ENCODE results near the gene TST. TPM values are rescaled to one million over a fixed set of nuclear protein-coding genes. Genes with fewer than 3 reads are reported as not detected.

TST gene
- total RNA-seq, 1 donor from 2014 or later: 7.2 TPM

DNA sequence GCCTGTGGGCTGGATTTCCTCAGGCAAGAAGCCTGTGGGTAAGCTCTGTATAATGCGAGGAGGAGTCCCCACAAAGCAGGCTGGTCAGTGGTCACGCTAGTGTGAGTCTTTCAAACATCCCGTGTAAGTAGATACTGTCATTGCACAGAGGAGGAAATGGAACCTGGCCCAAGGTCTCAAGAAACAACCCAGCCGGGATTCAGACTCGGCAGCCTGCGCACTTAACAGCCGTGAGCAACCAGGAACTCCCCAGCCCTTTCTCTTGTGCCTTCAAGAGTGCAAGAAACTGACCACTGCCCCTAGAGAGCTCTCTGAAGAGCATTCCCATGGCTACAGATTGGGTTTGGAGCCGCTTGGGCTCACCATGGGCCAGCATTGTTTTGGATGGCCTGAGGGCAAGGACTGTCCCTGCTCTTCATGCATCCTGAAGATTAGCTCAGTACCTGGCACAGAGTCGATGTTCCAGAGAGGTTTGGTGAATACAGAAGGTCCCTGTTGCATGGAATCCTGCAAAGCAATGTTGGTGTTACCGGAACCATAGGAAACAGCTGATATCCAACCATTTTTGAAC lies 6.3 kb upstream of the TST start:
- Mint-ChIP-seq H3K9me3 (no peaks in the 10 kb centered on the region), H3K4me3 (no peak overlapping the region), H3K27me3 (no peaks in the 10 kb centered on the region), H3K36me3 (ENCODE audit: low read depth) (peaks cover 2% of the 10 kb centered on the region), H3K4me1 (peaks cover 9% of the 10 kb centered on the region), H3K27ac (no peak overlapping the region)
- intact Hi-C loops (cut with micrococcal nuclease): no loop called here
- ATAC-seq (ENCODE audit: low read depth) (no peak), DNase-seq (no peak)
- POLR2A ChIA-PET: interaction anchor here (0.6 kb wide), 1 partner anchor 1029 kb away, joined by 6 read pairs; no protein-coding TSS in a partner anchor
- TF ChIP-seq CTCF (IDR thresholded peaks at IDR 0.05): no peak
- CTCF ChIA-PET: no interaction called here

GRCh38 chr22:37024339-37025157 lies 5.3 kb upstream of the TST start:
- Mint-ChIP-seq H3K27me3 (no peaks in the 10 kb centered on the region), H3K27ac (no peak overlapping the region), H3K9me3 (no peaks in the 10 kb centered on the region), H3K4me1 (peaks cover 18% of the 10 kb centered on the region), H3K4me3 (no peak overlapping the region), H3K36me3 (ENCODE audit: low read depth) (peaks cover 2% of the 10 kb centered on the region)
- DNase-seq: no peak
- no peak for TF ChIP-seq CTCF (IDR thresholded peaks at IDR 0.05)
- intact Hi-C loops (cut with micrococcal nuclease): no loop called here
- ChIA-PET CTCF (no interaction called here), POLR2A (interaction anchor here (0.6 kb wide), 1 partner anchor 1028 kb away, joined by 6 read pairs; no protein-coding TSS in a partner anchor)
- ATAC-seq (ENCODE audit: low read depth): no peak

DNA sequence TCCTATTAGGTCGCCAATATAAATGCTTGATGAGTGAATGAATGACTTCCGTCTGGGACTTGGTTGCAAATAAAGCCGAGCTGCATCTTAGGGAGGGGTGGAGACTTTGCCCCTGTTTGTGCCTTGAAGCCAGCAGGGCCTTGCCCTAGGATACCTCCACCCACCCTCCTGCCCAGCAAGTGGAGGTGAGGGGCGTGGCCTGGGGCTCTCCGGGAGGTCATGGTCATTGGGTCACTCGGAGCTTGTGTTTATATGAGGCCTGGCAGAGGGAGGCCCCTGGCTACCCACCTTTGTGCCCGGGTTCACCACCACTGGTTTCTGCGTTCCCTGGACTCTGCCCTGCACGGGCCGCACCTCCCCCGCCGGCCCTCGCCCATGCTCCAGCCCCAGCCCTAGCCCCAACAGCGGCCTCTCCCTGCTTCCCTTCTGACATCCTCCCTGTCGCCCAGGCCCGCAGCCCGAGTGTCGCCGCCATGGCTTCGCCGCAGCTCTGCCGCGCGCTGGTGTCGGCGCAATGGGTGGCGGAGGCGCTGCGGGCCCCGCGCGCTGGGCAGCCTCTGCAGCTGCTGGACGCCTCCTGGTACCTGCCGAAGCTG lies 4.6 kb upstream of the TST start:
- Mint-ChIP-seq H3K4me3 (no peak overlapping the region), H3K36me3 (ENCODE audit: low read depth) (peaks cover 2% of the 10 kb centered on the region), H3K4me1 (peaks cover 18% of the 10 kb centered on the region), H3K9me3 (no peaks in the 10 kb centered on the region), H3K27me3 (no peaks in the 10 kb centered on the region), H3K27ac (no peak overlapping the region)
- CTCF ChIA-PET: no interaction called here
- intact Hi-C loops (cut with micrococcal nuclease): no loop called here
- POLR2A ChIA-PET: no interaction called here
- TF ChIP-seq CTCF (IDR thresholded peaks at IDR 0.05): no peak
- DNase-seq: no peak
- no peak for ATAC-seq (ENCODE audit: low read depth)

DNA sequence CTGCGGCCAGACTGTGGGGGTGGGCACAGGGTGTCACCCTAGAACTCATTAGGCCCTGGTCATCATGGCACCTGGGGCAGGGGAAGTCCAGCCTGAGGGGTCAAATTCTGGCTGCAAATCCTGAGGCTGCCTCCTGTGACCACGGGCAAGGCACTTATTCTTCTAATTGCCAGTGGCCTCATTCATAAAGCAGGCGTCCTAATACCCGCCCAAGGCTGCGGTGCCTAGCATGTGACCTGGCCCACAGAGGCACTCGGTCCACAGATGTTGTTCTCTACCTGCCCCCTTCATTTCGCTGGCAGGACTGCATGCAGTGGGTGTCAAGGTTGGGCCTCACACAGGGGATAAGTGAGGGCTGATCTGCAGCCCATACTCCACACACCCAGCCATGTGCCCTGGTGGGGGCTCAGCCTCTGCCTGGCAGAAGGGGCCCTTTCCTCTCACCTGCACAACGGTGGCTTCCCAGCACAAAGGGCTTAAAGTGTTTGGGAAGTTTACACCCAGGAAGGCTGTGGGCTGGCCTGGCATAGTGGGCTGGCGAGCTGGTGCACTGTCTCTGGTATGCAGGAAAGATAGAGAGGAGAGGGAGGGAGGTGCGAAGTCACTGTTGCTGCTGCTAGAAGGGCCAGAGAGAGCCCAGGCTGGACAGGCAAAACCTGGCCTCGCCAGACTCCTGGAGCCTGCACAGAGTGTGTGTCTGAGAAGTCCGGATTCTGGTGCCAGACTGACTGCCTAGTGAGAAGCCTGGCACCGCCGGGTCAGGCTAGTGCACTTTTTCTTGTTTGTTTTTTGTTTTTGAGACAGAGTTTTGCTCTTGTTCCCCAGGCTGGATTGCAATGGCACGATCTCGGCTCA lies 3.5 kb upstream of the TST start:
- POLR2A ChIA-PET: interaction anchor here (1.3 kb wide), 1 partner anchor 30 kb away, joined by 3 read pairs; no protein-coding TSS in a partner anchor
- peaks cover 18% of the 10 kb centered on the region for H3K4me1 Mint-ChIP-seq
- no peak overlapping the region for H3K4me3 Mint-ChIP-seq
- DNase-seq (no peak), ATAC-seq (ENCODE audit: low read depth) (no peak)
- H3K27me3 Mint-ChIP-seq: no peaks in the 10 kb centered on the region
- peaks cover 2% of the 10 kb centered on the region for H3K36me3 Mint-ChIP-seq (ENCODE audit: low read depth)
- H3K27ac Mint-ChIP-seq: no peak overlapping the region
- intact Hi-C loops (cut with micrococcal nuclease): no loop called here
- CTCF ChIA-PET: interaction anchor here (1.0 to 1.4 kb wide), 4 partner anchors 13 to 280 kb away, joined by 3 to 5 read pairs (median 4); no protein-coding TSS in a partner anchor
- no peak for TF ChIP-seq CTCF (IDR thresholded peaks at IDR 0.05)
- H3K9me3 Mint-ChIP-seq: no peaks in the 10 kb centered on the region
